Thoracic aorta (tissue), 2 donors: ENCODE results near the gene IGLON5. TPM values are rescaled to one million over a fixed set of nuclear protein-coding genes. Genes with fewer than 3 reads are reported as not detected.

Experiments
- ATAC-seq: fragments of 150-250 bp; one replicate; pipeline ENCODE4 v1.8.0; 2017; ENCODE audit warnings: low read depth; ENCODE audit not compliant: insufficient number of reproducible peaks, low FRiP score
- DNase-seq: peaks from one replicate; pipeline ENCODE4 v3.0.0-alpha.2; 2020; ENCODE audit warnings: low spot score
- H3K27ac ChIP-seq, 2 donors: fragments of 200-600 bp; sonication (generic); 1 replicate in 1 of 2; 2 replicates in 1 of 2; pipeline ENCODE4 v1.5.1; 2016; ENCODE audit warnings: mild to moderate bottlenecking in 2 of 2, moderate library complexity in 2 of 2
- H3K27me3 ChIP-seq: fragments of 200-600 bp; sonication (generic); replicated peaks from 2 replicates; pipeline ENCODE4 v1.6.0; 2016; ENCODE audit warnings: mild to moderate bottlenecking; ENCODE audit not compliant: insufficient read depth
- H3K36me3 ChIP-seq: fragments of 200-600 bp; sonication (generic); one replicate; pipeline ENCODE4 v1.5.1; 2016
- H3K4me1 ChIP-seq, 2 donors: fragments of 200-600 bp; sonication (generic); 1 replicate in 1 of 2; 2 replicates in 1 of 2; pipeline versions ENCODE4 v1.5.1 to v1.6.0; 2016; ENCODE audit warnings: low read depth in 2 of 2, mild to moderate bottlenecking in 1 of 2; ENCODE audit not compliant: control insufficient read depth in 1 of 2
- H3K4me3 ChIP-seq: fragments of 200-600 bp; sonication (generic); 2 replicates; pipeline ENCODE4 v1.5.1; 2016; ENCODE audit warnings: mild to moderate bottlenecking
- H3K9me3 ChIP-seq: fragments of 200-600 bp; sonication (generic); 2 replicates; pipeline ENCODE4 v1.5.1; 2016
- CTCF ChIP-seq: fragments of 200-600 bp; sonication (generic); IDR thresholded peaks from one replicate; pipeline ENCODE4 v1.5.1; 2019; ENCODE audit warnings: antibody characterized with exemption
- total RNA-seq, 2 donors: library from RNA; depleted of rRNA; stranded (reverse); fragments of >200 nt; gene quantifications; one replicate each; pipeline versions ENCODE4 v1.1.0 to v1.2.3, GENCODE V29; 2016

Gene IGLON5
- total RNA-seq, 2 donors from 2014 or later, result 1.6 TPM; not detected in 1

- H3K27me3 ChIP-seq, result no peaks in the 10 kb centered on the region
- no peaks in the 10 kb centered on the region for H3K4me1 ChIP-seq
- H3K4me3 ChIP-seq, result no peak overlapping the region
- no peak for TF ChIP-seq CTCF
- H3K36me3 ChIP-seq, result no peaks in the 10 kb centered on the region
- DNase-seq (no peak), ATAC-seq (no peak)
- H3K9me3 ChIP-seq, result no peaks in the 10 kb centered on the region
- H3K27ac ChIP-seq, result no peak overlapping the region
Observed at GRCh38 chr19:51317376-51317775, 5.9 kb downstream of the IGLON5 start.

GRCh38 chr19:51317968-51318367, 6.5 kb downstream of the IGLON5 start:
- no peak overlapping the region for H3K4me3 ChIP-seq
- DNase-seq, result no peak
- no peak for ATAC-seq
- no peaks in the 10 kb centered on the region for H3K27me3 ChIP-seq
- H3K9me3 ChIP-seq, result no peaks in the 10 kb centered on the region
- TF ChIP-seq CTCF, result no peak
- H3K36me3 ChIP-seq, result no peaks in the 10 kb centered on the region
- H3K27ac ChIP-seq, result no peak overlapping the region
- no peaks in the 10 kb centered on the region for H3K4me1 ChIP-seq

GRCh38 chr19:51318687-51319648, 7.5 kb downstream of the IGLON5 start:
- TF ChIP-seq CTCF, result no peak
- no peaks in the 10 kb centered on the region for H3K4me1 ChIP-seq
- H3K27me3 ChIP-seq, result no peaks in the 10 kb centered on the region
- ATAC-seq (no peak), DNase-seq (no peak)
- no peaks in the 10 kb centered on the region for H3K36me3 ChIP-seq
- no peak overlapping the region for H3K4me3 ChIP-seq
- H3K9me3 ChIP-seq, result no peaks in the 10 kb centered on the region
- no peak overlapping the region for H3K27ac ChIP-seq

GRCh38 chr19:51319649-51320279, 8.3 kb downstream of the IGLON5 start:
- H3K27me3 ChIP-seq, result no peaks in the 10 kb centered on the region
- no peaks in the 10 kb centered on the region for H3K4me1 ChIP-seq
- no peaks in the 10 kb centered on the region for H3K9me3 ChIP-seq
- H3K36me3 ChIP-seq, result no peaks in the 10 kb centered on the region
- TF ChIP-seq CTCF, result no peak
- no peak for DNase-seq
- H3K27ac ChIP-seq, result no peak overlapping the region
- ATAC-seq, result no peak
- H3K4me3 ChIP-seq, result no peak overlapping the region

GRCh38 chr19:51320280-51320657, 8.8 kb downstream of the IGLON5 start:
- TF ChIP-seq CTCF, result no peak
- Histone ChIP-seq H3K36me3 (no peaks in the 10 kb centered on the region), H3K4me3 (no peak overlapping the region), H3K27ac (no peak overlapping the region), H3K9me3 (no peaks in the 10 kb centered on the region), H3K27me3 (no peaks in the 10 kb centered on the region), H3K4me1 (no peaks in the 10 kb centered on the region)
- no peak for DNase-seq
- ATAC-seq, result no peak
